ENCODE measurements around the gene KLHDC9. TPM values are rescaled to one million over a fixed set of nuclear protein-coding genes. Genes with fewer than 3 reads are reported as not detected.

Gene KLHDC9
- total and polyA plus RNA-seq, 2 of the 13 experiments (the other 11 are each of a cell fraction or from before 2014, with no cell fraction given) = 2.9 TPM

- TF ChIP-seq, protein P1, sequence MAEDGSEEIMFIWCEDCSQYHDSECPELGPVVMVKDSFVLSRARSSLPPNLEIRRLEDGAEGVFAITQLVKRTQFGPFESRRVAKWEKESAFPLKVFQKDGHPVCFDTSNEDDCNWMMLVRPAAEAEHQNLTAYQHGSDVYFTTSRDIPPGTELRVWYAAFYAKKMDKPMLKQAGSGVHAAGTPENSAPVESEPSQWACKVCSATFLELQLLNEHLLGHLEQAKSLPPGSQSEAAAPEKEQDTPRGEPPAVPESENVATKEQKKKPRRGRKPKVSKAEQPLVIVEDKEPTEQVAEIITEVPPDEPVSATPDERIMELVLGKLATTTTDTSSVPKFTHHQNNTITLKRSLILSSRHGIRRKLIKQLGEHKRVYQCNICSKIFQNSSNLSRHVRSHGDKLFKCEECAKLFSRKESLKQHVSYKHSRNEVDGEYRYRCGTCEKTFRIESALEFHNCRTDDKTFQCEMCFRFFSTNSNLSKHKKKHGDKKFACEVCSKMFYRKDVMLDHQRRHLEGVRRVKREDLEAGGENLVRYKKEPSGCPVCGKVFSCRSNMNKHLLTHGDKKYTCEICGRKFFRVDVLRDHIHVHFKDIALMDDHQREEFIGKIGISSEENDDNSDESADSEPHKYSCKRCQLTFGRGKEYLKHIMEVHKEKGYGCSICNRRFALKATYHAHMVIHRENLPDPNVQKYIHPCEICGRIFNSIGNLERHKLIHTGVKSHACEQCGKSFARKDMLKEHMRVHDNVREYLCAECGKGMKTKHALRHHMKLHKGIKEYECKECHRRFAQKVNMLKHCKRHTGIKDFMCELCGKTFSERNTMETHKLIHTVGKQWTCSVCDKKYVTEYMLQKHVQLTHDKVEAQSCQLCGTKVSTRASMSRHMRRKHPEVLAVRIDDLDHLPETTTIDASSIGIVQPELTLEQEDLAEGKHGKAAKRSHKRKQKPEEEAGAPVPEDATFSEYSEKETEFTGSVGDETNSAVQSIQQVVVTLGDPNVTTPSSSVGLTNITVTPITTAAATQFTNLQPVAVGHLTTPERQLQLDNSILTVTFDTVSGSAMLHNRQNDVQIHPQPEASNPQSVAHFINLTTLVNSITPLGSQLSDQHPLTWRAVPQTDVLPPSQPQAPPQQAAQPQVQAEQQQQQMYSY (CRISPR knock-in tag; IDR thresholded peaks at IDR 0.05) = no peak
- TF ChIP-seq JUND (CRISPR knock-in tag; IDR thresholded peaks at IDR 0.05) (no peak), CBX2 (IDR thresholded peaks at IDR 0.05; ENCODE audit: low read depth, low read length) (no peak), CBX2 (CRISPR knock-in tag; IDR thresholded peaks at IDR 0.05; ENCODE audit: low read depth) (no peak), ZNF773 (CRISPR knock-in tag; IDR thresholded peaks at IDR 0.05; ENCODE audit: borderline replicate concordance) (no peak), ZNF263 (CRISPR knock-in tag; IDR thresholded peaks at IDR 0.05) (no peak), ZNF274 (CRISPR knock-in tag; IDR thresholded peaks at IDR 0.05) (peak; percentile 59; the same call in 1 of the 2 replicates), ZNF570 (CRISPR knock-in tag; IDR thresholded peaks at IDR 0.05; ENCODE audit: borderline replicate concordance) (no peak), SIX1 (CRISPR knock-in tag; IDR thresholded peaks at IDR 0.05; ENCODE audit: borderline replicate concordance) (no peak), ZNF331 (CRISPR knock-in tag; IDR thresholded peaks at IDR 0.05) (peak; percentile 31; the same call in 1 of the 2 replicates), ZNF720 (CRISPR knock-in tag; IDR thresholded peaks at IDR 0.05) (no peak), GABPB1 (CRISPR knock-in tag; IDR thresholded peaks at IDR 0.05) (0 out of 2 replicates have a peak, but pooled peaks have one; percentile 47), ZKSCAN8 (CRISPR knock-in tag; IDR thresholded peaks at IDR 0.05; ENCODE audit: borderline replicate concordance) (no peak), FOSL1 (CRISPR knock-in tag; IDR thresholded peaks at IDR 0.05; ENCODE audit: borderline replicate concordance) (no peak), FOXO1 (CRISPR knock-in tag; IDR thresholded peaks at IDR 0.05) (no peak), RBAK (CRISPR knock-in tag; IDR thresholded peaks at IDR 0.05) (no peak), FOXK1 (CRISPR knock-in tag; IDR thresholded peaks at IDR 0.05; ENCODE audit: borderline replicate concordance, low read depth) (0 out of 2 replicates have a peak, but pooled peaks have one; percentile 22), ZFP90 (CRISPR knock-in tag; IDR thresholded peaks at IDR 0.05; ENCODE audit: borderline replicate concordance) (no peak), FUBP1 (CRISPR knock-in tag; IDR thresholded peaks at IDR 0.05; ENCODE audit: borderline replicate concordance) (0 out of 2 replicates have a peak, but pooled peaks have one; percentile 14)
- TF ChIP-seq, protein P2, sequence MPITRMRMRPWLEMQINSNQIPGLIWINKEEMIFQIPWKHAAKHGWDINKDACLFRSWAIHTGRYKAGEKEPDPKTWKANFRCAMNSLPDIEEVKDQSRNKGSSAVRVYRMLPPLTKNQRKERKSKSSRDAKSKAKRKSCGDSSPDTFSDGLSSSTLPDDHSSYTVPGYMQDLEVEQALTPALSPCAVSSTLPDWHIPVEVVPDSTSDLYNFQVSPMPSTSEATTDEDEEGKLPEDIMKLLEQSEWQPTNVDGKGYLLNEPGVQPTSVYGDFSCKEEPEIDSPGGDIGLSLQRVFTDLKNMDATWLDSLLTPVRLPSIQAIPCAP (CRISPR knock-in tag; IDR thresholded peaks at IDR 0.05; ENCODE audit: low read depth) = no peak
- TF ChIP-seq, protein P3, sequence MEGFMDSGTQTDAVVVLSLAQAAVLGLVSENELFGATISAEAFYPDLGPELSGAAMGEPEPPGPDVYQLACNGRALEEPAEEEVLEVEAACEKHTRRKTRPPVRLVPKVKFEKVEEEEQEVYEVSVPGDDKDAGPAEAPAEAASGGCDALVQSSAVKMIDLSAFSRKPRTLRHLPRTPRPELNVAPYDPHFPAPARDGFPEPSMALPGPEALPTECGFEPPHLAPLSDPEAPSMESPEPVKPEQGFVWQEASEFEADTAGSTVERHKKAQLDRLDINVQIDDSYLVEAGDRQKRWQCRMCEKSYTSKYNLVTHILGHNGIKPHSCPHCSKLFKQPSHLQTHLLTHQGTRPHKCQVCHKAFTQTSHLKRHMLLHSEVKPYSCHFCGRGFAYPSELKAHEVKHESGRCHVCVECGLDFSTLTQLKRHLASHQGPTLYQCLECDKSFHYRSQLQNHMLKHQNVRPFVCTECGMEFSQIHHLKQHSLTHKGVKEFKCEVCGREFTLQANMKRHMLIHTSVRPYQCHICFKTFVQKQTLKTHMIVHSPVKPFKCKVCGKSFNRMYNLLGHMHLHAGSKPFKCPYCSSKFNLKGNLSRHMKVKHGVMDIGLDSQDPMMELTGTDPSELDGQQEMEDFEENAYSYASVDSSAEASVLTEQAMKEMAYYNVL (CRISPR knock-in tag; IDR thresholded peaks at IDR 0.05; ENCODE audit: borderline replicate concordance) = no peak
Observed at GRCh38 chr1:161098210-161099068, at the start of gene KLHDC9 (continued).

All from HepG2 (cell line).